ENCODE measurements around the gene CARMIL1.

CARMIL1 gene

DNA sequence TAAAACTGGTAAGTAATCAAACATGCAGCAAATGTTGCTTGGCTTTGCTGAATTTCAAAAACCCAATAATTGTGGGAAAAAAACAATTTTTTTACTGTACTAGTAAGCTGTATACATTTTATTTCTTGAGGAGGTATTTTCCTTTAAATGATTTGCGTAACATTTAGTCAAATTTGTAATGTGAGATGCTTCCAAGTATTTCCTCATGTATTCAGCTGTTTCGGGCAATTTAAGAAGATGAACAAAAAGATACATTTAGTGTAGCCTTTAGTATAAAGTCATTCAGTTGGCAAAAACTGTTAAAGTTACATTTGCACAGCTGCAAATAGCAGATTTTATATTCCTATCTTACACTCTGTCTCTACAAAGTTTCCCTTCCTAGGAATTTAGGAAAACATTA, 186.8 kb downstream of the CARMIL1 start:
- no peak for TF ChIP-seq GATA2 (IDR thresholded peaks at IDR 0.05; ENCODE audit: low read depth, low read length)
- TF ChIP-seq GATA3 (IDR thresholded peaks at IDR 0.05; ENCODE audit: low read depth, low read length): no peak

GRCh38 chr6:25468881-25469280, 189.7 kb downstream of the CARMIL1 start:
- TF ChIP-seq GATA2 (IDR thresholded peaks at IDR 0.05; ENCODE audit: low read depth, low read length): no peak
- TF ChIP-seq GATA3 (IDR thresholded peaks at IDR 0.05; ENCODE audit: low read depth, low read length): no peak

- TF ChIP-seq GATA2 (IDR thresholded peaks at IDR 0.05; ENCODE audit: low read depth, low read length): no peak
- no peak for TF ChIP-seq GATA3 (IDR thresholded peaks at IDR 0.05; ENCODE audit: low read depth, low read length)
Observed at GRCh38 chr6:25469797-25470388, 190.7 kb downstream of the CARMIL1 start.

- no peak for TF ChIP-seq GATA3 (IDR thresholded peaks at IDR 0.05; ENCODE audit: low read depth, low read length)
- no peak for TF ChIP-seq GATA2 (IDR thresholded peaks at IDR 0.05; ENCODE audit: low read depth, low read length)
Observed at GRCh38 chr6:25472306-25472705, 193.1 kb downstream of the CARMIL1 start.

DNA sequence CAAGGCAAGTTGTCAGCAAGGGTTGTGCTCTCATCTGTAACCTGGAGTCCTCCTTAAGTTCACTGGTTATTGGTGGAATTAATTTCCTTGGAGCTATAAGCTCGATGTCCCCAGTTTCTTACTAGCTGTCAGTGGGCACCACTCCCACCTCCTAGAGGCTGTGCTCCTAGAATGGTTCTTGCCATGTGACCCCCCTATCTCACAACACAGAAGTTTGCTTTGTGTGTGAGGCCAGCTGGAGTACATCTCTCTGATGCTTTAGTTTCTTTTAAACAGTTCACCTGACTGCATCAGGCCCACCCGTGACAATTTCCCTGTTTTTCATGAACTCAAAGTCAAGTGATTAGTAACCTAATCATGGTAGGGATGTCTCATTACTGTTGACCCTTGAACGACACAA, 193.7 kb downstream of the CARMIL1 start:
- TF ChIP-seq GATA3 (IDR thresholded peaks at IDR 0.05; ENCODE audit: low read depth, low read length) (no peak), GATA2 (IDR thresholded peaks at IDR 0.05; ENCODE audit: low read depth, low read length) (no peak)

- TF ChIP-seq GATA3 (IDR thresholded peaks at IDR 0.05; ENCODE audit: low read depth, low read length) (no peak), GATA2 (IDR thresholded peaks at IDR 0.05; ENCODE audit: low read depth, low read length) (no peak)
Observed at GRCh38 chr6:25473447-25473846, 194.3 kb downstream of the CARMIL1 start.

- TF ChIP-seq GATA3 (IDR thresholded peaks at IDR 0.05; ENCODE audit: low read depth, low read length) (no peak), GATA2 (IDR thresholded peaks at IDR 0.05; ENCODE audit: low read depth, low read length) (no peak)
Observed at GRCh38 chr6:25476126-25476525, 197.0 kb downstream of the CARMIL1 start.

DNA sequence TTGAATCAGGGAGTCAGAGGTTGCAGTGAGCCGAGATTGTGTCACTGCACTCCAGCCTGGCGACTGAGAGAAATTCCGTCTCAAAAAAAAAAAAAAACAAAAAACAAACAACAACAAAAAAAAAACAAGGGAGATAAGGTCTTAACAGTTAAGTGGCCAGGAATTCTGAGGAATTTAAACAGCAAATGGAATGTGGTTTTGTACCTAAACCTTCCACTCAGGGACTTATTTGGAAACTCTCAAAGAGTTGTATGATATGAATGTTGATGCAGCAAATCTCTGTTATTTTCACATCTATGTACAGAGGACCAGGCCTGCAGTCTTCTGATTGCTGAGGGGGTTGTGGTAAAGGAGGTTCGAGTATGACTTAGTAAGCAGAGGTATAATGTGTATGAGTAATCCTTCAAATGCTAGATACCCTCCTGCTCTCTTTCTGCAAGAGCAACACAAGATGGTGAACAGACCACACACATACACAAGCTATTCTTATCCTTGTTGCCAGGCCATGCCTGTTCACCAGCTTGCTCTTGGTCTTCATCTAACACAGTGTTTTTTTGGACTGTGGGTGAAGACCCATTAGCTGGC, 197.9 kb downstream of the CARMIL1 start:
- TF ChIP-seq GATA3 (IDR thresholded peaks at IDR 0.05; ENCODE audit: low read depth, low read length) (no peak), GATA2 (IDR thresholded peaks at IDR 0.05; ENCODE audit: low read depth, low read length) (no peak)

- TF ChIP-seq GATA2 (IDR thresholded peaks at IDR 0.05; ENCODE audit: low read depth, low read length): no peak
- no peak for TF ChIP-seq GATA3 (IDR thresholded peaks at IDR 0.05; ENCODE audit: low read depth, low read length)
Observed at GRCh38 chr6:25478973-25479372, 199.8 kb downstream of the CARMIL1 start.

DNA sequence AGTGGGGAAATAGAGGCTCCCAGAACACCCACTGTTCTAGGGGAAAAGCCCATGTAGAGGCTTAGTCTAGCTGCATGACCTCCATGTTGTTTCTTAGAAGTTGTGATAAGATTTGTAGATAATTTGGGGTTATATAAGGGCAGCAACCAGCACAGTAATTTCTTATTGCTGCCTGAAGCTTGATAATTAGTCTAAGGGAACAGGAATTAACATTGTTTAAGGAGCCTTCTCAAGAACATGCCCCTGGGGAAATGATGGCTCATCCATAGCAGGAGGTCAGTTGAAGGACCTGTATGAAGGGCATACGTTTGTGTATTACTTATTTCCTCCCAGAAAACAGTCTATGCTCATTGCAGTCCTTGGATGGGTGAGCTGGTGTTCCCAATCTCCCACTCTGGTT, 202.1 kb downstream of the CARMIL1 start:
- no peak for TF ChIP-seq GATA2 (IDR thresholded peaks at IDR 0.05; ENCODE audit: low read depth, low read length)

DNA sequence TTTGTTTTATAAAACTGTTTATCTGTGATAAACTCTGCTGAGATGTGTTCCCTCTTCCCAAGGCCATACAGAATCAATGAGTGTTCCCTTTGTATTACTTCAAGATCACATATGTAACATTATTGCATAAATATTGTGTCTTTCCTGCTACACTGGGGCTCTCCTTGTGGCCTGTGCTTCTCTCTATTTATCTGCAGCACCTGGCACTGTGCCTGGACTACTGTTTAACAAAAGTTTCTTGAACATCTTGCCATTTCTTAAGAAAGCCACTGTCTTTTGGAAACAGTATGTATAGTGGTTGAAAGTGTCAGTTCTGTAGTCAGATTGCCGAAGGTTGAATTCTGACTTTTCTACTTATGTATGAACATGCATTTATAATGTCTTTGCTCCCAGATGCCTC, 203.8 kb downstream of the CARMIL1 start:
- TF ChIP-seq GATA3 (IDR thresholded peaks at IDR 0.05; ENCODE audit: low read depth, low read length): no peak
- no peak for TF ChIP-seq GATA2 (IDR thresholded peaks at IDR 0.05; ENCODE audit: low read depth, low read length)

DNA sequence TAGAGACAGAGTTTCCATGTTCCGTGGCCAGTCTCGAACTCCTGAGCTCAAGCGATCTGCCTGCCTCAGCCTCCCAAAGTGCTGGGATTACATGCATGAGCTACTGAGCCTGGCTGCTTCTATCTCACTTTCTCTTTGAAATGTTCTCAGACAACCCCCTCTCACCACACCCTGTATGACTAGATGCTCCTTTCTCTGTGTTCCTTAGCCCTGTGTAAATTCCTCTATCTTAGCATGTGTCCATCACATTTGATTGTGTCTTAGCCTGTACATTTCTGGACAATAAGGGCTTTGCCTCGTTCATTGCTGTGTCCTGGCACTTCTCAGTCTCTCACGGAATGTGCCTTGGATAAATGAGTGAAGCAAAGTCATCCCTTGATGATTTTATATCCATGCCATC, 204.8 kb downstream of the CARMIL1 start:
- no peak for TF ChIP-seq GATA2 (IDR thresholded peaks at IDR 0.05; ENCODE audit: low read depth, low read length)
- no peak for TF ChIP-seq GATA3 (IDR thresholded peaks at IDR 0.05; ENCODE audit: low read depth, low read length)

- TF ChIP-seq GATA2 (IDR thresholded peaks at IDR 0.05; ENCODE audit: low read depth, low read length): no peak
Observed at GRCh38 chr6:25484900-25485299, 205.7 kb downstream of the CARMIL1 start.

GRCh38 chr6:25485821-25486534, 206.8 kb downstream of the CARMIL1 start:
- TF ChIP-seq GATA2 (IDR thresholded peaks at IDR 0.05; ENCODE audit: low read depth, low read length) (no peak), GATA3 (IDR thresholded peaks at IDR 0.05; ENCODE audit: low read depth, low read length) (no peak)

DNA sequence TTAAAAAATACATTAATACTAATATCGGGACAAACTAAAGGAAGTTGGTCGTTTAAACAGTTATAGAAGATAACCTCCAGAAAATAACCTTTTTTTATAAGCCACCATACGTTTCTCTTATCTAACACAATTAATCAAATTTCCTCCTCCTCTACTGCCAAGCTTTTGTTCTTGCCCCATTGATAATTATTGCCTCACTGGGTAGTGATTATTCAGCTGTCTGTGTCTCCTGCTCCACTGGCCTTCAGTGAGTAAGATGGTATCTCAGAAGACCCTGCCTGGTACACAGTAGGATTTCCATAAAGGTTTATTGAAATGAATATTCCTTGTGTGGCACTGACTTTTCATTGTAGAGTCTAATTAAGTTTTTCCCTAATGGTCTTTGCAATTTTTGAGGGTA, 207.4 kb downstream of the CARMIL1 start:
- peak; percentile 59 for TF ChIP-seq GATA2 (IDR thresholded peaks at IDR 0.05; ENCODE audit: low read depth, low read length)
- TF ChIP-seq GATA3 (IDR thresholded peaks at IDR 0.05; ENCODE audit: low read depth, low read length): peak; percentile 69

All from SH-SY5Y (cell line).